SK-N-SH (cell line): ENCODE results near the gene TAMALIN. TPM values are rescaled to one million over a fixed set of nuclear protein-coding genes. Genes with fewer than 3 reads are reported as not detected.

Experiments used
- CTCF ChIA-PET: fragments of 300-600, 350-600 bp; formaldehyde crosslinking; extraction: SDS; loops from one replicate; lab custom pipeline; 2021; lab: Yijun Ruan, JAX
- POLR2A ChIA-PET: fragments of 350-600 bp; sonication (Branson Sonifier 250); formaldehyde crosslinking; extraction: SDS; loops from one replicate; lab custom pipeline; 2020; ENCODE audit warnings: antibody characterized with exemption, inconsistent platforms; lab: Yijun Ruan, JAX
- DNase-seq: peaks from one replicate; pipeline ENCODE4 v3.0.0; 2012
- H2AFZ ChIP-seq: fragments of 200-600 bp; sonication (generic); 2 replicates; pipeline ENCODE4 v1.8.1; 2016; ENCODE audit warnings: antibody characterized with exemption, mild to moderate bottlenecking, low read depth
- H3F3A ChIP-seq: fragments of 200-600 bp; sonication (generic); replicated peaks from 2 replicates; pipeline ENCODE3; 2016; ENCODE audit warnings: antibody characterized with exemption, mild to moderate bottlenecking; ENCODE audit not compliant: insufficient read depth
- H3K27ac ChIP-seq, 2 experiments: fragments of 200-500 bp in 1 of 2; fragments of 200-600 bp in 1 of 2; sonication (Bioruptor generic) in 1 of 2; sonication (generic), shearing (Covaris generic) in 1 of 2; 2 replicates each; pipeline versions ENCODE4 v1.5.1 to v1.6.1; 2014 to 2016; ENCODE audit warnings: low read depth in 2 of 2, inconsistent platforms in 1 of 2, low read length in 1 of 2, mild to moderate bottlenecking in 1 of 2, mixed read lengths in 1 of 2
- H3K27me3 ChIP-seq: fragments of 200-600 bp; sonication (generic), shearing (Covaris generic); 2 replicates; pipeline ENCODE4 v1.6.1; 2016; ENCODE audit warnings: mixed run types; ENCODE audit not compliant: insufficient read depth
- H3K36me3 ChIP-seq, 2 experiments: fragments of 200-500 bp in 1 of 2; fragments of 200-600 bp in 1 of 2; sonication (Bioruptor generic) in 1 of 2; sonication (generic) in 1 of 2; replicated peaks in 1 of 2; 2 replicates each; pipeline versions ENCODE3 to v1.5.1; 2014 to 2016; ENCODE audit warnings: low read length in 1 of 2, mild to moderate bottlenecking in 1 of 2; ENCODE audit not compliant: insufficient read depth in 2 of 2, control insufficient read depth in 1 of 2
- H3K4me1 ChIP-seq, 2 experiments: fragments of 200-500 bp in 1 of 2; fragments of 200-600 bp in 1 of 2; sonication (Bioruptor generic) in 1 of 2; sonication (generic), shearing (Covaris generic) in 1 of 2; 2 replicates each; pipeline versions ENCODE4 v1.5.1 to v1.6.1; 2014 to 2016; ENCODE audit warnings: low read depth in 1 of 2, low read length in 1 of 2, mixed run types in 1 of 2; ENCODE audit not compliant: insufficient read depth in 2 of 2, control insufficient read depth in 1 of 2
- H3K4me2 ChIP-seq: fragments of 200-600 bp; sonication (generic), shearing (Covaris generic); 2 replicates; pipeline ENCODE4 v1.6.1; 2017; ENCODE audit warnings: mixed run types
- H3K4me3 ChIP-seq, 2 experiments: fragments of 200-500 bp in 1 of 2; fragments of 200-600 bp in 1 of 2; sonication (Bioruptor generic) in 1 of 2; sonication (generic), shearing (Covaris generic) in 1 of 2; 2 replicates each; pipeline versions ENCODE4 v1.5.1 to v1.8.1; 2014 to 2016; ENCODE audit warnings: low read depth in 2 of 2, inconsistent platforms in 1 of 2, low read length in 1 of 2, mild to moderate bottlenecking in 1 of 2, mixed read lengths in 1 of 2, moderate library complexity in 1 of 2
- H3K79me2 ChIP-seq: fragments of 200-600 bp; sonication (generic); 2 replicates; pipeline ENCODE4 v1.8.1; 2017; ENCODE audit warnings: mild to moderate bottlenecking; ENCODE audit not compliant: insufficient read depth
- H3K9ac ChIP-seq: fragments of 200-600 bp; sonication (generic); 2 replicates; pipeline ENCODE4 v1.6.1; 2017; ENCODE audit warnings: mixed run types
- H3K9me2 ChIP-seq: fragments of 200-600 bp; sonication (generic); 2 replicates; pipeline ENCODE4 v1.6.1; 2017; ENCODE audit warnings: mixed run types
- H3K9me3 ChIP-seq: fragments of 200-600 bp; sonication (generic); 2 replicates; pipeline ENCODE4 v1.6.1; 2017; ENCODE audit warnings: mixed run types, mild to moderate bottlenecking, moderate library complexity
- H4K20me1 ChIP-seq: fragments of 200-600 bp; sonication (generic); 2 replicates; pipeline ENCODE4 v1.6.1; 2017; ENCODE audit warnings: mild to moderate bottlenecking, mixed run types; ENCODE audit not compliant: insufficient read depth
- CHD2 ChIP-seq: fragments of 150-350 bp; IDR thresholded peaks from 2 replicates; pipeline ENCODE4 v1.6.1; 2018; ENCODE audit warnings: low read length; ENCODE audit not compliant: partially characterized antibody
- EP300 ChIP-seq, 2 experiments: IDR thresholded peaks; 2 replicates each; pipeline versions ENCODE4 v1.4.0 to v1.6.1; 2012; ENCODE audit warnings: borderline replicate concordance in 1 of 2, low read depth in 1 of 2, low read length in 1 of 2
- EZH2phosphoT487 ChIP-seq: fragments of 200-600 bp; sonication (generic); IDR thresholded peaks from 2 replicates; pipeline ENCODE4 v1.6.1; 2017; ENCODE audit warnings: low read depth, mixed run types, mild to moderate bottlenecking, antibody characterized with exemption, moderate library complexity, borderline replicate concordance
- FOSL2 ChIP-seq: IDR thresholded peaks from 2 replicates; pipeline ENCODE4 v1.4.0; 2012; ENCODE audit warnings: low read depth, mild to moderate bottlenecking, moderate library complexity, borderline replicate concordance
- FOXJ3 ChIP-seq: sonication (generic); formaldehyde crosslinking; IDR thresholded peaks from 2 replicates; pipeline ENCODE4 v1.5.1; 2020; ENCODE audit warnings: mild to moderate bottlenecking, missing genetic modification reagents
- GABPA ChIP-seq: IDR thresholded peaks from 2 replicates; pipeline ENCODE4 v1.4.0; 2012; ENCODE audit warnings: low read depth, mild to moderate bottlenecking
- GATA2 ChIP-seq: sonication (generic); formaldehyde crosslinking; IDR thresholded peaks from 2 replicates; pipeline ENCODE4 v1.5.0; 2020; ENCODE audit warnings: mild to moderate bottlenecking, missing genetic modification reagents
- MAX ChIP-seq: IDR thresholded peaks from 2 replicates; pipeline ENCODE4 v1.4.0; 2012; ENCODE audit warnings: low read depth
- MXI1 ChIP-seq: IDR thresholded peaks from 2 replicates; pipeline ENCODE4 v1.6.1; 2012; ENCODE audit warnings: mild to moderate bottlenecking, low read depth, low read length, improper control_type of control experiment
- RAD21 ChIP-seq: IDR thresholded peaks from 2 replicates; pipeline ENCODE4 v1.6.1; 2012; ENCODE audit warnings: mild to moderate bottlenecking, low read length
- REST ChIP-seq: IDR thresholded peaks from 2 replicates; pipeline ENCODE4 v1.6.1; 2012; ENCODE audit warnings: mild to moderate bottlenecking, low read depth, low read length, moderate library complexity
- RFX5 ChIP-seq: IDR thresholded peaks from 2 replicates; pipeline ENCODE4 v1.6.1; 2012; ENCODE audit warnings: mild to moderate bottlenecking, improper control_type of control experiment, low read length
- TAF1 ChIP-seq: IDR thresholded peaks from 2 replicates; pipeline ENCODE4 v1.6.1; 2012; ENCODE audit warnings: low read depth, mild to moderate bottlenecking, low read length, moderate library complexity, borderline replicate concordance
- TCF12 ChIP-seq: IDR thresholded peaks from 2 replicates; pipeline ENCODE4 v1.4.0; 2012
- TEAD4 ChIP-seq: IDR thresholded peaks from 2 replicates; pipeline ENCODE4 v1.4.0; 2012; ENCODE audit warnings: mild to moderate bottlenecking, borderline replicate concordance; ENCODE audit not compliant: insufficient read depth
- USF1 ChIP-seq: IDR thresholded peaks from 2 replicates; pipeline ENCODE4 v1.4.0; 2012; ENCODE audit warnings: low read depth, borderline replicate concordance
- ZBTB33 ChIP-seq: IDR thresholded peaks from 2 replicates; pipeline ENCODE4 v1.4.0; 2012; ENCODE audit warnings: low read depth, borderline replicate concordance
- WGBS: methylation state at CpG from one replicate; pipeline ENCODE4 v1.1.6; 2017; ENCODE audit warnings: low lambda C conversion rate; 5-methylcytosine and 5-hydroxymethylcytosine counted together
- polyA plus RNA-seq, 3 experiments: library from polyadenylated mRNA; depleted of rRNA; stranded (reverse); fragments of >200 nt; gene quantifications; 2 replicates each; pipeline ENCODE4 v1.2.3, GENCODE V29; 2012

The TAMALIN gene
- polyA plus RNA-seq, 1 of the 3 experiments (the other 2 are of a cell fraction), result 2.4 TPM

GRCh38 chr12:52024845-52025230 lies 18.1 kb downstream of the TAMALIN start (continued):
- TF ChIP-seq GATA2 (no peak), TAF1 (no peak), CHD2 (no peak), TEAD4 (no peak), FOSL2 (no peak), MXI1 (no peak), EP300 (IDR thresholded peaks at IDR 0.05; ENCODE audit: borderline replicate concordance in 1 of 2, low read depth in 1 of 2, low read length in 1 of 2) (no peak)
- TF ChIP-seq, all 33 proteins: peak for 0

- H3K9me2 ChIP-seq, result no peaks in the 10 kb centered on the region
- WGBS, result 81% methylated on average over 5 of the region's 5 CpGs
- H2AFZ ChIP-seq, result peak overlapping the region; percentile 89; the same call in 1 of the 2 replicates
- peaks cover 5 to 22% of the 10 kb centered on the region in 2 experiments; a peak in 2 of 4 replicates for H3K4me1 ChIP-seq
- ChIA-PET CTCF (interaction anchor here (1.1 to 30.2 kb wide), 43 partner anchors 9 to 859 kb away, joined by 3 to 949 read pairs (median 8); partner anchors contain the start of genes ANKRD33, ATG101, NR4A1 and SMIM41), POLR2A (interaction anchor here (1.3 to 1.5 kb wide), 3 partner anchors 20 to 44 kb away, joined by 4 to 5 read pairs (median 4); partner anchors contain the start of genes ATG101 and TAMALIN)
- no peak overlapping the region; a peak in 2 of 4 replicates for H3K27ac ChIP-seq
- H3K36me3 ChIP-seq, result no peaks in the 10 kb centered on the region
- H3K9me3 ChIP-seq, result no peaks in the 10 kb centered on the region
- H4K20me1 ChIP-seq, result no peaks in the 10 kb centered on the region
- peak overlapping the region; percentile 40; the same call in 1 of the 2 replicates for H3K9ac ChIP-seq
- DNase-seq, result no peak
- no peaks in the 10 kb centered on the region for H3K27me3 ChIP-seq
- no peak for TF ChIP-seq RAD21
- TF ChIP-seq GABPA, result no peak
- no peak for TF ChIP-seq MAX
- TF ChIP-seq FOXJ3 (CRISPR knock-in tag), result no peak
- TF ChIP-seq EZH2phosphoT487, result no peak
- TF ChIP-seq TCF12, result no peak
- TF ChIP-seq REST, result no peak
- no peak for TF ChIP-seq RFX5
- no peak for TF ChIP-seq ZBTB33
- TF ChIP-seq USF1, result no peak
- H3K4me3 ChIP-seq, result no peak overlapping the region
- H3K4me2 ChIP-seq, result peak overlapping the region; percentile 68
- H3F3A ChIP-seq, result no peaks in the 10 kb centered on the region
- H3K79me2 ChIP-seq, result no peaks in the 10 kb centered on the region
Measured at GRCh38 chr12:52026263-52026662, 19.5 kb downstream of the TAMALIN start.
